ENCODE measurements around the gene ARPC1A. TPM values are rescaled to one million over a fixed set of nuclear protein-coding genes. Genes with fewer than 3 reads are reported as not detected.

ARPC1A gene
- total RNA-seq, 8 experiments from 2014 or later: 82.9 to 171 (median 106) TPM

DNA sequence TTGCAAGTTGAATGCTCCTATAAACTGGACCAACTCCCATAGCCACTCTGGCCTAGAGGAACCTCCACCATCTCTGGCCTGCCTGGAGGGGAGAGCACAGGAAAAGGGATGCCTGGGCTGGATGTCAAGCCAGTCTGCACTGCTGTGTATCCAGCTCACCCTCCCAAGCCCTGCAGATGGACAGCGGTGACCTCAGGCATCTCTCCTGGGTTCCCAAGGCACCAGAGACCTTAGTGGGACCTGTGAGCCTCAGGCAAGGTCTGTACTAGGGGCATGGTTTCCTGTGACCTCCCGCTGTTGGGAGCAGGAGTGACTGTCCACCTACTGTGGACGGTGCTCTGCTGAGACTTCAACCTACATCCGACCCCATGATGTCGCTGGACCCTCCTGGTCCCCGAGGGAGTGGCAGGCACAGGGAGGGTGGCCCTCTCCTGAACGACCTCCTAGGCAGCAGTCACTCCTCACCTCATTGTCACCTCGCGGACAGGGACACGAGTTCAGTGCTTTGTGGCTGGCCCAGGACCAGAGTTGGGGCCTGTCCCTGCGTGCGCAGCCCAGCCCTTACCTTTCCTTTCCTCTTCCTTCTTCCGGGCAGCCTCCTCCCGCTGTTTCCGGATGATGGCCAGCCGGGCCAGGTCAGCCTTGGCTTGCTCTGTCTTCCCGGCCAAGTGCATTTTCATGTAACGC is 71.7 kb downstream of the ARPC1A start:
- Histone ChIP-seq H3K4me1 (replicated peaks in 1 of 2) (peaks cover 8 to 9% of the 10 kb centered on the region in 2 donors), H3K4me3 (no peak overlapping the region), H3K27ac (no peak overlapping the region)
- 60 to 97% (median 92%) methylated on average over 2 to 9 of the region's 18 CpGs; no CpG with 5 or more reads in 4 of the 10 experiments for WGBS, 10 experiments
- in situ Hi-C loops (cut with MboI; ENCODE audit: low pct_unique_long_range_greater_than_20kb in 2 of 9, low sequenced_read_pairs in 9 of 9, unreplicated experiment in 9 of 9): no loop called here
- ATAC-seq (replicated peaks in 6 of 8): no peak

DNA sequence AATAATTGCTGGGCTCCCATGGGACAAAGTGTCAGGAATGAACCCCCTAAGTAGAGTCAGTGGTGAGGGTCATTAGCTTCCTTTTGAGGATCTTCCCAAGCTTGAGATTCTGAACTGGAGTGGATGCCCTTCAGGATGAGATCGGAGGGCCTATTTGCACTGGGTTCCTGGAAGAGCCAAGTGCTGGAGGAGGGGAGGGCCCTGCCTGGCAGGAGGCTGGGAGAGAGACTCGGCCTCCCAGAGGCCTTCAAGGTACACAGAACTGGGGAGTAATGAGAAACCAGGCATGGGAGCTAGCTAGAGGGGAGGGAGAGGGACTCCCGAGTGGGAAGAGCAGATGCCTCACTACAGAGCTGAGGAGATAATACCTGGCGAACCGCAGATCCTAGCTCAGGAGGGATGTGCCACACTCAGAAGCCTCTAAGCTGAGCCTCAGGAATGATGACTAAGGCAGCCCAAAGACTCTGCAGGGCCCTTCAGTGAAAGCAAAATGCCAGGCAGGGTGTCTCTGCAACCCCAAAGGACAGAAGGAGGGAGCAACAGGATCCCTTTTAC is 73.3 kb downstream of the ARPC1A start:
- 80 to 100% (median 88%) methylated on average over 1 to 4 of the region's 5 CpGs; no CpG with 5 or more reads in 4 of the 10 experiments for WGBS, 10 experiments
- Histone ChIP-seq H3K4me3 (no peak overlapping the region), H3K27ac (no peak overlapping the region), H3K4me1 (replicated peaks in 1 of 2) (peaks cover 4% of the 10 kb centered on the region in 2 donors)
- peak in 2 of 8 experiments; percentile 2 to 12 for ATAC-seq (replicated peaks in 6 of 8)
- in situ Hi-C loops (cut with MboI; ENCODE audit: low pct_unique_long_range_greater_than_20kb in 2 of 9, low sequenced_read_pairs in 9 of 9, unreplicated experiment in 9 of 9): no loop called here

DNA sequence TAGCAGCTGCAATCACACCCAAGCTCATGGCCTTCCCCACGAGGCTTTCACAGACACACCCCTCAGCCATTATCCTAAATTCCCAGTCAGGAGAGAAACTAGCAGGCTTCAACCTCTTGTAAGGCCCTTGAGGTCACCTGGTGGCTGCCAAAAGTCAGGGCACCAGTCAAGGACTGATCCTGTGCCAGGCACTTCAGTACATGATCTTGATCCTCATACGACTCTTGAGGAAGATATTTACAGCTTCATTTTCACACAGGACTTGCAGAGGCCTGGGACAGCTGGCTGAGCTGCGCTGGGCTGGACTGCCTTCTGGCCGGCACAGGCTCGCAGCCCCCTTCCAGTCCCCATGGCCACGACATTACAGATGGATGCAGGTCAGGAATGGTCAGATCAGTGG is 73.9 kb downstream of the ARPC1A start:
- ATAC-seq (replicated peaks in 6 of 8): no peak
- Histone ChIP-seq H3K27ac (no peak overlapping the region), H3K4me3 (no peak overlapping the region), H3K4me1 (replicated peaks in 1 of 2) (no peaks in the 10 kb centered on the region)
- 61 to 100% (median 80%) methylated on average over 1 to 3 of the region's 6 CpGs; no CpG with 5 or more reads in 5 of the 10 experiments for WGBS, 10 experiments
- in situ Hi-C loops (cut with MboI; ENCODE audit: low pct_unique_long_range_greater_than_20kb in 2 of 9, low sequenced_read_pairs in 9 of 9, unreplicated experiment in 9 of 9): no loop called here

DNA sequence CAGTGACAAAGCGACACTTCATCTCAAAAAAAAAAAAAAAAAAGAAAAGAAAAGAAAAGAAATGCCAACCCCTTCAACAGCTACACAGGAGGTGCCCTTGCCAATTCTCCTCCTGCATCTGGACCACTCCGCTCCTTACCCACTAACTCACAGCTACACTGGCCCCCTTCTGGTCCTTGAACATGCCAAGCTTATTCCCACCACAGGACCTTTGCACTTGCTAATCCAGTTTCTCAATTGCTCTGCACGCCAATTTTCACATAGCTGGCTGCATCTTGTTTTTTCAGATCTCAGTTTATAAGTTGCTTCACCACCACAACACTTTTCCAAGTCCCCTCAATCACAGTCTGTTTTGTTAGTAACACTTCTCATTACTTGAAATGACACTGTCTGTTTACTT is 77.2 kb downstream of the ARPC1A start:
- Histone ChIP-seq H3K27ac (no peak overlapping the region), H3K4me1 (replicated peaks in 1 of 2) (peaks cover 5 to 8% of the 10 kb centered on the region in 2 donors), H3K4me3 (no peak overlapping the region)
- in situ Hi-C loops (cut with MboI; ENCODE audit: low pct_unique_long_range_greater_than_20kb in 2 of 9, low sequenced_read_pairs in 9 of 9, unreplicated experiment in 9 of 9): no loop called here
- ATAC-seq (replicated peaks in 6 of 8): no peak
- WGBS, 10 experiments: 80 to 100% (median 100%) methylated on average over 1 to 2 of the region's 3 CpGs; no CpG with 5 or more reads in 3 of the 10 experiments

DNA sequence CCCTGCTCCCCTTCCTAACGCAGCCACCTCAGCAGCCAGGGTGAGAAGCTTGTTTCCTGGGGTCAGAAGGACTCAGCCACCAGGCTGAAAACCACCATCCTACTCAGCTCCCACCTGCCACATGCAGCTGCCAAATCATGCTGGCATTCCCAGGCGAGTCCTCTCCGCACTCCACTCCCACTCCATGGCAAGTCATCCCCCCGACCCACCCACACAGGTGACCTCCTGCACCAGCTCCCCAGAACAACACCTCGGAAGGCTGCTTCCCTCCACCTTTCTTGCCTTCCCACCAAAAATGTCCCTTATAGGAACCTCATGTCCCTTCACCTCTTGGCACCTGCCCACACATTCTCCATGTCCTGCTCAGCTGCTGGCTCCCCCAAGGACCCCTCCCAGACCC is 78.1 kb downstream of the ARPC1A start:
- Histone ChIP-seq H3K27ac (no peak overlapping the region), H3K4me3 (no peak overlapping the region), H3K4me1 (replicated peaks in 1 of 2) (peaks cover 5 to 8% of the 10 kb centered on the region in 2 donors)
- WGBS, 10 experiments: 98 to 100% methylated on average over 1 to 5 of the region's 5 CpGs; no CpG with 5 or more reads in 8 of the 10 experiments
- no peak for ATAC-seq (replicated peaks in 6 of 8)
- in situ Hi-C loops (cut with MboI; ENCODE audit: low pct_unique_long_range_greater_than_20kb in 2 of 9, low sequenced_read_pairs in 9 of 9, unreplicated experiment in 9 of 9): no loop called here

DNA sequence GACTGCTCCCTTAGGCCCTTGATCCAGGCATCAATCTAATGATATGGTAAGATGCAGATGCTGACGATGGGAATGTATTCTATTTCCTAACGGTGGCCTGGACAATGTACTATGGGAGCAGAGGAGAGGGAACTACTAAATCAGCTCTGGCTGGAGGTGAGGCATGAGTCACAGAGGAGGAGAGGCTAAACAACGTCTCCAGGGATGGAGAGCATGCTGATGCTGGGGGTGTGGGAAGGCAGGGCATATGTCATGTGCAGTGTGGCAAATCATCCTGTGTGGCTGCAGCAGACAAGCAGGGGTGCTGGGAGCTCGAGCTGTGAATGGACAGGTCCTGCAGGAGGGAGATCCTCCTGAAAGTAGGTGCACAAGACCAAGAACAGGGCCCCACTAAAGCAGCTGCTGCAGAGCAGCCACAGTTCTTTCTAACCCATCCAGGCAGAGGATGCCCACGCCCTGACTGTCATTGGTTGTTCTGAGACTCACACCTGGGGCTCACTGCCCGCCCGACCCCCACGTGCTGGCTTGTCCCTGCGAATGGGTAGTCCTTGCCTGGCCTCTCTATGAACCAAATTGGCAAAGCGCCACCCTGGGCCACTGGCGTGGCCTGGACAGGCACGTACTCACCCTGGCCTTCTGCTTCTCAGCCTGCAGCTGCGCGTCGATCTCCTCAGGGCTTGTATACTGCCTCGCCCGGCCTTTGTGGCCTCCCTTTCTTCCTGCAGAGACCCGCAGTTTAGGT is 78.7 kb downstream of the ARPC1A start:
- Histone ChIP-seq H3K27ac (no peak overlapping the region), H3K4me1 (replicated peaks in 1 of 2) (peaks cover 5 to 8% of the 10 kb centered on the region in 2 donors), H3K4me3 (no peak overlapping the region)
- 20 to 100% (median 92%) methylated on average over 1 to 8 of the region's 18 CpGs; no CpG with 5 or more reads in 3 of the 10 experiments for WGBS, 10 experiments
- peak in 2 of 8 experiments; percentile 2 to 12 for ATAC-seq (replicated peaks in 6 of 8)
- in situ Hi-C loops (cut with MboI; ENCODE audit: low pct_unique_long_range_greater_than_20kb in 2 of 9, low sequenced_read_pairs in 9 of 9, unreplicated experiment in 9 of 9): no loop called here

DNA sequence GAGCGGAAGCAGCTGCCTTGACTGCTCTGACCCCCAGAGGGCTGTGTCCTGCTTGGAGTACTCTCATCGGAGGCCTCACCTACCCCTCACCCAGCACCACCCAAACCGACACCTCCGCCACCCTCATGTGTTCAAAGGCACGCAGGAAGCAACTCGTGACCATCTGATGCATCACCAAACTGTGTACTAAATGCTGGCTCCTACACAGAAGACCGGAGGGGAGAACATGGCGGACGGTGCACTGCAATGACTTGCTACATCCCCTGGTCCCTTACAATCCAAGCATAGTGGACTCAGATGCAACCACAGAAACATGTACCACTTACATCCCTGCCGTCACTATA is 79.3 kb downstream of the ARPC1A start:
- Histone ChIP-seq H3K4me3 (no peak overlapping the region), H3K4me1 (replicated peaks in 1 of 2) (peaks cover 7 to 10% of the 10 kb centered on the region in 2 donors), H3K27ac (no peak overlapping the region)
- ATAC-seq (replicated peaks in 6 of 8): no peak
- 80 to 100% (median 95%) methylated on average over 1 to 9 of the region's 10 CpGs; no CpG with 5 or more reads in 3 of the 10 experiments for WGBS, 10 experiments
- in situ Hi-C loops (cut with MboI; ENCODE audit: low pct_unique_long_range_greater_than_20kb in 2 of 9, low sequenced_read_pairs in 9 of 9, unreplicated experiment in 9 of 9): no loop called here

DNA sequence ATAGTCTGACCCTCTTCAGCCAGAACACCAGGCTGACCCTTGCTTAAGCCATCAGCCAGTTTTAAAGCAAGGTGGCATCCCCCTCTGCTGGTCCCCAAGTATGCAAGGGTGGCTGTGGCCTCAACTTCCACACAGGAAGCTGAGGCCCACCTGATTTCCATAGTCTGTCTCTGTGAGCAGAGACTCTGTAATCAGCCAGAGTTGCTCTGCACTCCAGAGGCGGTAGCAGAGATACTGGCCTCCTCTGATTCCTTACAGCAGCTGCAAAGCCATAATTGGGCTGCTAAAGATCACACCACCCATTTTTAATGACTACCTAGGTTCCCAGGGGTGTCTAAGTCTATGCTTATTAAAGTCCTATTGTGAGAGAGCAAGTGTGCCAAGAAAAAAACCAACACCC is 80.9 kb downstream of the ARPC1A start:
- Histone ChIP-seq H3K4me1 (replicated peaks in 1 of 2) (peaks cover 13 to 16% of the 10 kb centered on the region in 2 donors), H3K27ac (no peak overlapping the region), H3K4me3 (no peak overlapping the region)
- in situ Hi-C loops (cut with MboI; ENCODE audit: low pct_unique_long_range_greater_than_20kb in 2 of 9, low sequenced_read_pairs in 9 of 9, unreplicated experiment in 9 of 9): no loop called here
- ATAC-seq (replicated peaks in 6 of 8): no peak
- WGBS, 10 experiments: 67 to 100% (median 80%) methylated on average over 1 of the region's 1 CpG; no CpG with 5 or more reads in 7 of the 10 experiments

DNA sequence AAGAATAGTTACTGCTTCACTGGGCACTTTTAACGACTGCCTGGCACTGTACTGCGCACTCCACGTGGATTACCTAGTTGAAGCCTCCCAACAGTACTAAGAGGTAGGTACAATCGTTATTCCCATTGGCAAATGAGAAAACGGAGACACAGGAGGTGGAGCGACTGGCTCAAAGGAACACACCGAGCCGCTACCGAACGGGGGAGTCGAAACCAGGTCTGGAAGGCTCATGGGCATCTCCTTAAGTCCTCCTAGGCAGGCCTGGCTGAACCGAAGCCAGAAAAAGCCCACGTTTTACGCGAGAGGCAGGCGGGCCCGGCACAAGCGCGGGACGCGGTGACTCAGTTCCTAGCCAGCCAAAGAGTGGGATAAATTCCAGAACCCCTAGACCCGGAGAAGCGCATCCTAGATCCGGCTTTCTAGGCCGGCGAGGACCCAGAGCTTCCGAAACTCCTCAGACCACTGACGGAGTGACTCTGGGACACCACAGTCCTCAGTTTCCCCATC is 82.2 kb downstream of the ARPC1A start:
- ATAC-seq (replicated peaks in 6 of 8): peak; percentile 4 to 39 (median 10)
- Histone ChIP-seq H3K4me3 (peak overlapping the region; percentile 48 to 95 (median 91)), H3K27ac (peak overlapping the region; percentile 100), H3K4me1 (replicated peaks in 1 of 2) (peaks cover 13 to 16% of the 10 kb centered on the region in 2 donors)
- 0 to 6% (median 0%) methylated on average over 1 to 17 of the region's 28 CpGs; no CpG with 5 or more reads in 2 of the 10 experiments for WGBS, 10 experiments
- in situ Hi-C loops (cut with MboI; ENCODE audit: low pct_unique_long_range_greater_than_20kb in 2 of 9, low sequenced_read_pairs in 9 of 9, unreplicated experiment in 9 of 9): no loop called here

DNA sequence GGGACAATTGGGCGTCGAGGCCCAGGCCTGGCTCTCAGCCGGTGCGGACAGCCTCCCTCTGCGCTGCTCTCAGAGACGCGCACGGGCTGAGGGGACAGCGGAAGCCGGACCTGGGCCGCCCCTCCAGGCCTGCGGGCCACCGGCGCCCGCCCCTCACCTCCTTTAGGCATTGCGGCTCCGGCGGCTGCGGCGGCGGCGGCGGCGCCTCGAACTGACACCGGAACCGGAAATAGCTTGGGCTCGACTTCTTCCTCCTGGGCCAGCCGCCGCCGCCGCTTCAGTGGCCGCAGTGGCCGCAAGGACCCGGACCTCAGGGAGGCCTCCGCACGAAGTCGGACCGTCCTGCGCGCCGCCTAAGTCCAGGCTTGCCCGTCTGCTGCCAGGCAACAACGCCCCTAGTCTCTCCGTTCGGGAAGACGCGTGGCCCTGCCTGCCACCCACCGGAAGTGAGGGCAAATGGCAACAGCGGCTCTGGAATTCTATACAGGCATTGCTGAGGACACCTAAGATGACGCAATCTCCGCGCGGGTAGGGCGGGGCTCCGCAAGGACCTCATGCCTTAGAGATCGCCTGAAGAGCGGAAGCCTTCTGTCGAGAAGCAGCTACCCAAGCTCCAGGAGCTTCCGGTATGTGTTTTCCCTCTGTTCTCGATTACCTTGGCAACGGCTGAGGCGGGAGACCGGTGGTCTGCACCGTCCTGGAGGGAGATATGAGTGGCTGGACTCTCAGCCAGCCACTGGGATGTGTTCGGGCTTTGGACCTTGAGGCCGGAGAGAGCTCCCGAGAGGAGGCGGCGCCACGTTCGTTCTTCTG is 82.9 kb downstream of the ARPC1A start, which contains the start of the genes BUD31 and PDAP1:
TSS of gene BUD31 (plus strand) at position 591 of the 813 bp plus-strand sequence. CDS start 2,124 bp downstream, outside the sequence.
TSS of gene PDAP1 (minus strand) at position 219 of the 813 bp plus-strand sequence. CDS start at position 170, 49 bp downstream.
- peak within 1 kb of the TSS; percentile 100 for H3K27ac ChIP-seq
- peaks cover 13 to 16% of the 10 kb centered on the region in 2 donors for H3K4me1 ChIP-seq (replicated peaks in 1 of 2)
- H3K4me3 ChIP-seq: peak within 1 kb of the TSS; percentile 48 to 95 (median 91)
- 0 to 12% (median 0%) methylated on average over 1 to 10 of the region's 72 CpGs; no CpG with 5 or more reads in 4 of the 10 experiments for WGBS, 10 experiments
- in situ Hi-C loops (cut with MboI; ENCODE audit: low pct_unique_long_range_greater_than_20kb in 2 of 9, low sequenced_read_pairs in 9 of 9, unreplicated experiment in 9 of 9): no loop called here
- peak; percentile 74 to 93 (median 90) for ATAC-seq (replicated peaks in 6 of 8)

DNA sequence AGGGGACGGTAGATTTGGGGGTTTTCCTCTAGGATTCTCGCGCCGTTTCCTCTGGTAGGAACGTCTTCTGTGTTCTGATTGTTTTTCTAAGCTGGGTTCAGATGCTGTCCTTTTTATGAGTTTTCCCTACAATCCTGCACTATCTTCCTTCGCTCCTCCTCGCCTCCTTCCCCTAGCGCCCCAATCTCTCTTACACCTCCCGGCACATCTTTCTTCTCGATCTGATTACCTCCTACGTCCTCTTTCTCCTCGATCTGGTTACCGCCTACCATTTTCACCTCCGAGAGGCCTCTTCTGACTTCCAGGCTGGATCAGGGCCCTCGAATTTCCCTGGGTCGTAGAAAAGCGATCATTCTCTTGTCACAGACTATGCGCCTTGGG is 83.5 kb downstream of the ARPC1A start:
- peaks cover 13 to 16% of the 10 kb centered on the region in 2 donors for H3K4me1 ChIP-seq (replicated peaks in 1 of 2)
- H3K4me3 ChIP-seq: peak overlapping the region; percentile 48 to 95 (median 91)
- peak overlapping the region; percentile 100 for H3K27ac ChIP-seq
- in situ Hi-C loops (cut with MboI; ENCODE audit: low pct_unique_long_range_greater_than_20kb in 2 of 9, low sequenced_read_pairs in 9 of 9, unreplicated experiment in 9 of 9): no loop called here
- ATAC-seq (replicated peaks in 6 of 8): peak in 2 of 8 experiments; percentile 1 to 2
- 0 to 1% (median 0%) methylated on average over 5 to 17 of the region's 18 CpGs; no CpG with 5 or more reads in 3 of the 10 experiments for WGBS, 10 experiments

DNA sequence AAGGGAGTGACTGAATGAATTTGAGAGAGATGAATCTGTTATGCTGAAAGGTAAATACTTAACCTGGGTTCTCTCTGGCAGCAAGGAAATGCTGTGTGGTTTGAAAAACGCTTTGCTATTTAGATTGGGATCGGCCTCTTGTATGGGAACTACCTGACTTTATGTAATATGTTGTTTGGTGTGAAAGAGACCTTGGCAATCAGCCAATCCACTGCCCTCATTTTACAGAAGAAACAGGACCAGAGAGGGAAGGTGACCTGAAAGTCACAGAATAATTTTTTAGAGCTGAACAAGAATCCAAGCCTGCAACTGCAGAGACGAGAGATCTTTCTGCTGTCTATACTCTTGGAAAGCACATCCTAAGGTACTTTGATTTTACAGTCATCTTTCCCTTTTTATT is 84.1 kb downstream of the ARPC1A start:
- Histone ChIP-seq H3K27ac (peak overlapping the region in 1 of 2 donors; percentile 100), H3K4me3 (peak overlapping the region; percentile 48 to 95 (median 91)), H3K4me1 (replicated peaks in 1 of 2) (peaks cover 13 to 16% of the 10 kb centered on the region in 2 donors)
- in situ Hi-C loops (cut with MboI; ENCODE audit: low pct_unique_long_range_greater_than_20kb in 2 of 9, low sequenced_read_pairs in 9 of 9, unreplicated experiment in 9 of 9): no loop called here
- 6 to 100% (median 33%) methylated on average over 1 to 3 of the region's 3 CpGs; no CpG with 5 or more reads in 1 of the 10 experiments for WGBS, 10 experiments
- no peak for ATAC-seq (replicated peaks in 6 of 8)
